Measurements from ENCODE around the gene RAPGEF1. TPM values are rescaled to one million over a fixed set of nuclear protein-coding genes. Genes with fewer than 3 reads are reported as not detected.

RAPGEF1 gene
- total and polyA plus RNA-seq, 2 of the 13 experiments (the other 11 are each of a cell fraction or from before 2014, with no cell fraction given) = 21.2 to 38.9 TPM

GRCh38 chr9:131735238-131736128 lies 4.4 kb downstream of the RAPGEF1 start (continued):
- TF ChIP-seq POGK (CRISPR knock-in tag; conservative IDR thresholded peaks at IDR 0.05) (peak; percentile 61; the same call in 1 of the 2 replicates), ZFP36L1 (CRISPR knock-in tag; IDR thresholded peaks at IDR 0.05) (peak; percentile 91), ZKSCAN1 (IDR thresholded peaks at IDR 0.05; ENCODE audit: low read length) (peak; percentile 65), RCOR2 (CRISPR knock-in tag; IDR thresholded peaks at IDR 0.05) (peak; percentile 99), PLRG1 (conservative IDR thresholded peaks at IDR 0.05) (no peak), FOXO1 (CRISPR knock-in tag; IDR thresholded peaks at IDR 0.05) (peak; percentile 76), ZNF430 (CRISPR knock-in tag; IDR thresholded peaks at IDR 0.05) (peak; percentile 50; the same call in 1 of the 2 replicates), MTF2 (CRISPR knock-in tag; IDR thresholded peaks at IDR 0.05; ENCODE audit: borderline replicate concordance) (no peak), REPIN1 (CRISPR knock-in tag; IDR thresholded peaks at IDR 0.05; ENCODE audit: borderline replicate concordance, low read depth) (peak; percentile 92; the same call in 1 of the 2 replicates), SAP130 (CRISPR knock-in tag; IDR thresholded peaks at IDR 0.05; ENCODE audit: low read depth) (peak; percentile 91), EED (CRISPR knock-in tag; IDR thresholded peaks at IDR 0.05) (no peak), ZNF180 (CRISPR knock-in tag; IDR thresholded peaks at IDR 0.05; ENCODE audit: borderline replicate concordance, low read depth) (no peak), ZNF629 (CRISPR knock-in tag; conservative IDR thresholded peaks at IDR 0.05) (peak; percentile 69), FOXP4 (CRISPR knock-in tag; IDR thresholded peaks at IDR 0.05) (peak; percentile 94), RARA (CRISPR knock-in tag; IDR thresholded peaks at IDR 0.05) (peak; percentile 86), ZNF747 (CRISPR knock-in tag; IDR thresholded peaks at IDR 0.05; ENCODE audit: borderline replicate concordance) (peak; percentile 37; the same call in 1 of the 2 replicates), ERF (CRISPR knock-in tag; IDR thresholded peaks at IDR 0.05) (peak; percentile 63), ZNF639 (CRISPR knock-in tag; conservative IDR thresholded peaks at IDR 0.05) (no peak), MTA1 (CRISPR knock-in tag; IDR thresholded peaks at IDR 0.05; ENCODE audit: borderline replicate concordance) (peak; percentile 93), SALL1 (CRISPR knock-in tag; IDR thresholded peaks at IDR 0.05) (peak; percentile 94), ZNF337 (CRISPR knock-in tag; IDR thresholded peaks at IDR 0.05; ENCODE audit: borderline replicate concordance, low read depth) (no peak)
- TF ChIP-seq, protein P1, sequence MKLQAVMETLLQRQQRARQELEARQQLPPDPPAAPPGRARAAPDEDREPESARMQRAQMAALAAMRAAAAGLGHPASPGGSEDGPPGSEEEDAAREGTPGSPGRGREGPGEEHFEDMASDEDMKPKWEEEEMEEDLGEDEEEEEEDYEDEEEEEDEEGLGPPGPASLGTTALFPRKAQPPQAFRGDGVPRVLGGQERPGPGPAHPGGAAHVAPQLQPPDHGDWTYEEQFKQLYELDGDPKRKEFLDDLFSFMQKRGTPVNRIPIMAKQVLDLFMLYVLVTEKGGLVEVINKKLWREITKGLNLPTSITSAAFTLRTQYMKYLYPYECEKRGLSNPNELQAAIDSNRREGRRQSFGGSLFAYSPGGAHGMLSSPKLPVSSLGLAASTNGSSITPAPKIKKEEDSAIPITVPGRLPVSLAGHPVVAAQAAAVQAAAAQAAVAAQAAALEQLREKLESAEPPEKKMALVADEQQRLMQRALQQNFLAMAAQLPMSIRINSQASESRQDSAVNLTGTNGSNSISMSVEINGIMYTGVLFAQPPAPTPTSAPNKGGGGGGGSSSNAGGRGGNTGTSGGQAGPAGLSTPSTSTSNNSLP (IDR thresholded peaks at IDR 0.05; ENCODE audit: low read depth, low read length) = peak; percentile 88
